Measurements from ENCODE around the gene TBC1D19. TPM values are rescaled to one million over a fixed set of nuclear protein-coding genes. Genes with fewer than 3 reads are reported as not detected.

Gene TBC1D19
- total and polyA plus RNA-seq, 2 of the 4 experiments (the other 2 are of a cell fraction), result 9.9 to 17.6 TPM

- ATAC-seq (ENCODE audit: low read depth) (no peak), DNase-seq (no peak)
- Histone ChIP-seq H3K36me3 (ENCODE audit: control insufficient read depth, insufficient read depth, low read length) (no peaks in the 10 kb centered on the region), H2AK9ac (replicated peaks; ENCODE audit: low read depth, low read length, poor library complexity) (no peak overlapping the region), H4K20me1 (ENCODE audit: insufficient read depth, low read length) (no peaks in the 10 kb centered on the region), H2BK15ac (ENCODE audit: low read depth, low read length) (no peak overlapping the region), H3K4me1 (ENCODE audit: control insufficient read depth, insufficient read depth, low read length) (no peaks in the 10 kb centered on the region), H3K27ac (ENCODE audit: insufficient read depth, low read length) (no peak overlapping the region), H3K14ac (replicated peaks; ENCODE audit: low read depth, low read length) (no peak overlapping the region), H3K4me3 (ENCODE audit: insufficient read depth, low read depth, low read length) (no peak overlapping the region), H3K79me1 (ENCODE audit: low read depth in 1 of 2, low read length in 2 of 2) (no peaks in the 10 kb centered on the region), H2AFZ (replicated peaks; ENCODE audit: low read length, poor library complexity) (no peak overlapping the region), H3K4ac (ENCODE audit: low read depth, low read length) (no peak overlapping the region), H2BK5ac (ENCODE audit: low read depth, low read length, poor library complexity, severe bottlenecking) (no peak overlapping the region), H3K27me3 (ENCODE audit: control insufficient read depth, insufficient read depth, low read length) (no peaks in the 10 kb centered on the region), H2BK20ac (ENCODE audit: low read depth, low read length) (no peak overlapping the region), H3K56ac (ENCODE audit: extremely low read depth, insufficient read depth, low read length) (no peak overlapping the region), H4K8ac (ENCODE audit: low read depth in 2 of 2, low read length in 2 of 2) (no peak overlapping the region), H3K9me3 (ENCODE audit: control insufficient read depth, insufficient read depth, low read length) (no peaks in the 10 kb centered on the region), H3K23ac (ENCODE audit: low read depth, low read length) (no peak overlapping the region), H3K9me1 (ENCODE audit: insufficient read depth, low read length) (no peaks in the 10 kb centered on the region; the same call in 1 of the 2 replicates), H2AK5ac (ENCODE audit: low read depth, low read length) (no peak overlapping the region), H4K91ac (ENCODE audit: insufficient read depth, low read depth, low read length) (no peak overlapping the region), H4K5ac (ENCODE audit: low read depth, low read length) (no peak overlapping the region), H3K18ac (ENCODE audit: low read depth, low read length) (no peak overlapping the region), H2BK120ac (ENCODE audit: low read depth, low read length) (no peak overlapping the region), H3K4me2 (ENCODE audit: low read depth, low read length) (no peak overlapping the region), H3K9ac (ENCODE audit: low read depth, low read length) (no peak overlapping the region)
- no TSS peak for BruUV-seq (replicated peaks)
- ChIA-PET CTCF (no interaction called here), POLR2A (ENCODE audit: unreplicated experiment) (no interaction called here)
- TF ChIP-seq POLR2A (IDR thresholded peaks at IDR 0.05; ENCODE audit: low read depth, low read length), result no peak
- no peak for TF ChIP-seq CEBPB (IDR thresholded peaks at IDR 0.05; ENCODE audit: low read depth, low read length)
- TF ChIP-seq CHD1 (IDR thresholded peaks at IDR 0.05; ENCODE audit: low read depth, low read length), result no peak
- no peak for TF ChIP-seq RFX5 (IDR thresholded peaks at IDR 0.05; ENCODE audit: low read depth, low read length)
- no peak for TF ChIP-seq MAFK (IDR thresholded peaks at IDR 0.05; ENCODE audit: low read depth, low read length)
- no peak for TF ChIP-seq MAZ (IDR thresholded peaks at IDR 0.05; ENCODE audit: borderline replicate concordance, low read depth, low read length)
- TF ChIP-seq ELK1 (IDR thresholded peaks at IDR 0.05; ENCODE audit: borderline replicate concordance, low read depth, low read length), result no peak
- no peak for TF ChIP-seq SMC3 (IDR thresholded peaks at IDR 0.05; ENCODE audit: low read depth, low read length)
- intact Hi-C loops (cut with micrococcal nuclease), result no loop called here
- dilution Hi-C loops (cut with HindIII; ENCODE audit: low sequenced_read_pairs, unreplicated experiment), result no loop called here
- in situ Hi-C loops (cut with MboI; ENCODE audit: low sequenced_read_pairs), result no loop called here
- no CpG with 5 or more reads among the region's 1 CpG for WGBS, 2 experiments (ENCODE audit: extremely low coverage in 2 of 2, insufficient read length in 1 of 2)
Measured at GRCh38 chr4:26632916-26633315, 49.0 kb downstream of the TBC1D19 start.

Data from IMR-90 (cell line).